ENCODE results near the gene CRACDL. TPM values are rescaled to one million over a fixed set of nuclear protein-coding genes. Genes with fewer than 3 reads are reported as not detected.

Gene CRACDL
- total RNA-seq, 1 donor from 2014 or later = 1.6 TPM

DNA sequence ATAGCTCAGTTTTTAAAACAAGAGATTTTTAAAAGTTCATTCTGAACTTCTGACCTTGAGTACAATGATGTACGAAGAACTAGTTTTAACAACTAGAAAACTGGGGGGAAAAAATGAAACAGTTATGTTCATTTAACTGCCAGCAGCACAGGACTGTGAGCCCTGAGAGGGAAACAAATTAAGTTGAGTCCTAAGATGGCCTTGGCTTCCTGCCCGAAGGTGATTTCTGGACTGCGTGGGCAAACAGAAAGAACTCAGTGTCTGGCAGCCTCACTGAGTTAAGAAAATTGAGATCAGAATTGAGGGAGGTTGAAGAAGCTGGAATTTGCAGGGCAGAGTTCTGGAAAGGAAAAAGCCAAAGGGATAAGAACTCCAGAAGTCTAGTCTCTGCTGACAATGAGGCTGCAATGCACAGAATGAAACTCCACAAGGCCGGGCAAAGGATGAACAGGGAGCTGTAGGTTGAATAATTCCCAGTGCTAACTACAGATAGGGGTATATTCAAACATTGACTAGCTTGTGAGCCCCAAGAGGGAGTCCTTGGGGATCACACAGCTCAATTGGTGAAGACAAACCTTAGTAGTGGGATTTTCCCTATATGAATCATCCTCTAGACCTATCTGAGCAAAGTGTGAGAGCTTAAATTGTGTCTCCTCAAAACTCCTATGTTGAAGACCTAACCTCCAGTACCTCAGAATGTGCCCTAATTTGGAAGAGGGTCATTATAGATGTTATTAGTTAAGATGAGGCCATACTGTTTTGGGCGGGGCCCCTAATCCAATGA is 13.1 kb upstream of the CRACDL start:
- no peak for DNase-seq (ENCODE audit: low spot score, unreplicated experiment)
- Mint-ChIP-seq H3K36me3 (ENCODE audit: insufficient read depth) (no peaks in the 10 kb centered on the region), H3K4me3 (ENCODE audit: low read depth) (no peak overlapping the region), H3K9me3 (ENCODE audit: low read depth) (no peaks in the 10 kb centered on the region), H3K27me3 (peaks cover 25% of the 10 kb centered on the region), H3K4me1 (ENCODE audit: low read depth) (no peaks in the 10 kb centered on the region), H3K27ac (no peak overlapping the region)
- TF ChIP-seq, protein P1, sequence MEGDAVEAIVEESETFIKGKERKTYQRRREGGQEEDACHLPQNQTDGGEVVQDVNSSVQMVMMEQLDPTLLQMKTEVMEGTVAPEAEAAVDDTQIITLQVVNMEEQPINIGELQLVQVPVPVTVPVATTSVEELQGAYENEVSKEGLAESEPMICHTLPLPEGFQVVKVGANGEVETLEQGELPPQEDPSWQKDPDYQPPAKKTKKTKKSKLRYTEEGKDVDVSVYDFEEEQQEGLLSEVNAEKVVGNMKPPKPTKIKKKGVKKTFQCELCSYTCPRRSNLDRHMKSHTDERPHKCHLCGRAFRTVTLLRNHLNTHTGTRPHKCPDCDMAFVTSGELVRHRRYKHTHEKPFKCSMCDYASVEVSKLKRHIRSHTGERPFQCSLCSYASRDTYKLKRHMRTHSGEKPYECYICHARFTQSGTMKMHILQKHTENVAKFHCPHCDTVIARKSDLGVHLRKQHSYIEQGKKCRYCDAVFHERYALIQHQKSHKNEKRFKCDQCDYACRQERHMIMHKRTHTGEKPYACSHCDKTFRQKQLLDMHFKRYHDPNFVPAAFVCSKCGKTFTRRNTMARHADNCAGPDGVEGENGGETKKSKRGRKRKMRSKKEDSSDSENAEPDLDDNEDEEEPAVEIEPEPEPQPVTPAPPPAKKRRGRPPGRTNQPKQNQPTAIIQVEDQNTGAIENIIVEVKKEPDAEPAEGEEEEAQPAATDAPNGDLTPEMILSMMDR (IDR thresholded peaks at IDR 0.05; ENCODE audit: unreplicated experiment) = no peak

DNA sequence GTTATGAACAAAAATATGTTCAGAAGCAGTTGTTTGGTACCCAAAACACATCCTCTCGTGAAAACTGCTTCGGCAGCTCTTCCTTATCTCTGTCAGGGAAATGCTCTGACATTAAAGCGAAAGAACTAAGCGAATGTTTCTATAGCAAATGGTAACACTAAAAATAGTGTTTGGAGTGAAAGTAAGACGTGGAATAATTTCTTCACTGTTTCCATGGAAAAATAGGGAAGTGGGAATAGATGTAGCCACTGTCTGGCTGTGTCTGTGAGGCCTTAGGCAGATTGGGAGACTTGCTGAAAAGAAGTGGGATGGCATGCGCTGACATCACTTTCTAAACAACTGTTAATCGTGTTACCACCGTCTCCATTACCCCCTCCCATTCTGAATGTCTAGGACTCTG is 11.5 kb upstream of the CRACDL start:
- Mint-ChIP-seq H3K36me3 (ENCODE audit: insufficient read depth) (no peaks in the 10 kb centered on the region), H3K4me3 (ENCODE audit: low read depth) (no peak overlapping the region), H3K27me3 (peaks cover 21% of the 10 kb centered on the region), H3K9me3 (ENCODE audit: low read depth) (no peaks in the 10 kb centered on the region), H3K27ac (no peak overlapping the region), H3K4me1 (ENCODE audit: low read depth) (no peaks in the 10 kb centered on the region)
- TF ChIP-seq, protein P1 (IDR thresholded peaks at IDR 0.05; ENCODE audit: unreplicated experiment) = no peak
- DNase-seq (ENCODE audit: low spot score, unreplicated experiment) = no peak

DNA sequence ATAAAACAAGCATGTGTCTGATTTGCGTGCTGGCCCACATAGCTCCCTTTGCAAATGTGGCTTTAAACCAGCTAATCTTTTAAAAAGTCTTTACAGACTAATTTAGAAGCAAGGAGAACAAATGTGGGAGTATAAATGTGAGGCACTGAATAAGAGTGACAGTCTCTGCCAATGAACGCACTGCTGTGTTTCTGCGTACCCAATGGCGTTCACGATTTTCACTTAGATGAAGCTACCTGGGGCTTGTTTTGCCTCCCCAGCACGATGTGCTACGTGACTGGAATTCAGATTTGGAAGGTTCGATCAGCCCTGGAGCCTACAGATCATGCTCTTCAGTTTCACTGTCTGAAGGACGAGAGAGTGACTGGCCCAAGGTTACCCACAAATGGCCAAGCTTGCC is 10.8 kb upstream of the CRACDL start:
- Mint-ChIP-seq H3K27ac (no peak overlapping the region), H3K4me1 (ENCODE audit: low read depth) (no peaks in the 10 kb centered on the region), H3K27me3 (peaks cover 14% of the 10 kb centered on the region), H3K36me3 (ENCODE audit: insufficient read depth) (no peaks in the 10 kb centered on the region), H3K4me3 (ENCODE audit: low read depth) (no peak overlapping the region), H3K9me3 (ENCODE audit: low read depth) (no peaks in the 10 kb centered on the region)
- TF ChIP-seq, protein P1 (IDR thresholded peaks at IDR 0.05; ENCODE audit: unreplicated experiment) = no peak
- DNase-seq (ENCODE audit: low spot score, unreplicated experiment) = no peak

DNA sequence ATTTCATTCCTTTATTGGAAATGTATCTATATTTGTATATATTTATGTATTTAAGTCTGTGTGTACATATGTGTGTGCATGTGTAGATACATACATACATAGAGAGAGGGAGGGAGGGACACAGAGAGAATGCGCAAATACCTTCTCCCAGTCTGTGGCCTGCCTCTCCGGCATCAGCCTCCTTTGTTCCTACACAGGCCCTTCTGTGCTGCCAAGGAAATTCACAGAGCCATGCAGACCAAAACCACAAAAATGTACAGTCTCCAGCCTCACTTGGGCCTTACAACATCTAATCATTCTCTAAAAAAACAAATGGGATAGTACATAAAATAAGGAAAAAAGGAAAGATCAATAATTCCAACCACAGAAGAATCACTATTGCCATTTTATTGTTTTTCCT is 8.8 kb upstream of the CRACDL start:
- Mint-ChIP-seq H3K36me3 (ENCODE audit: insufficient read depth) (no peaks in the 10 kb centered on the region), H3K4me3 (ENCODE audit: low read depth) (no peak overlapping the region), H3K4me1 (ENCODE audit: low read depth) (no peaks in the 10 kb centered on the region), H3K27me3 (peaks cover 11% of the 10 kb centered on the region), H3K27ac (no peak overlapping the region), H3K9me3 (ENCODE audit: low read depth) (no peaks in the 10 kb centered on the region)
- TF ChIP-seq, protein P1 (IDR thresholded peaks at IDR 0.05; ENCODE audit: unreplicated experiment) = no peak
- no peak for DNase-seq (ENCODE audit: low spot score, unreplicated experiment)

DNA sequence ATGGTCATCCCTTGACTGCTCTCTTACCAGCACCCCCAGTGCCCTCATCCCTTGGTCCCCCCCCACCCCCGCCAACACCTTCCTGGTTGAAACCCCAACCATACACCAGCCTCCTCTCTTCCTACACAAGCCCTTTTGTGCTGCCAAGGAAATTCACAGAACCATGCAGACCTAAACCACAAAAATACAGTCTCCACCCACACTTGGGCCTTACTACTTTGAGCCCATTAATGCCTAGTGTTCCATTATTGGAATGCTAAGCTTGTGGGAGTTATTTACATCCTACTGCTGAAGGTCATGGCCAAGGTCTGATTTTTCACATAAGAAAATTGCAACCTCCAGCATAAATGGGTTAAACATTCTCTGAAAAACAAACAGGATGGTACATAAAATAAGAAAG is 4.1 kb upstream of the CRACDL start:
- Mint-ChIP-seq H3K36me3 (ENCODE audit: insufficient read depth) (no peaks in the 10 kb centered on the region), H3K27me3 (peaks cover 43% of the 10 kb centered on the region), H3K9me3 (ENCODE audit: low read depth) (no peaks in the 10 kb centered on the region), H3K4me1 (ENCODE audit: low read depth) (peaks cover 2% of the 10 kb centered on the region), H3K27ac (no peak overlapping the region), H3K4me3 (ENCODE audit: low read depth) (no peak overlapping the region)
- TF ChIP-seq, protein P1 (IDR thresholded peaks at IDR 0.05; ENCODE audit: unreplicated experiment) = no peak
- DNase-seq (ENCODE audit: low spot score, unreplicated experiment) = no peak
